BLaER1 (cell line): ENCODE data around the gene TBC1D32.
"Not testable (repeated sequence)": the region's sequence is repeated elsewhere in the genome, so short reads cannot be mapped to it uniquely, and the experiment has no call there.

ENCODE experiments used
- H3K27ac ChIP-seq: shearing (Covaris generic); formaldehyde crosslinking; 2 replicates; pipeline ENCODE4 v1.8.1; 2022
- H3K27me3 ChIP-seq: shearing (Covaris generic); formaldehyde crosslinking; 2 replicates; pipeline ENCODE4 v1.8.1; 2022
- H3K36me3 ChIP-seq: shearing (Covaris generic); formaldehyde crosslinking; 2 replicates; pipeline ENCODE4 v1.8.1; 2022
- H3K4me1 ChIP-seq: shearing (Covaris generic); formaldehyde crosslinking; 2 replicates; pipeline ENCODE4 v1.8.1; 2022
- H3K4me2 ChIP-seq: shearing (Covaris generic); formaldehyde crosslinking; 2 replicates; pipeline ENCODE4 v1.8.1; 2022
- H3K4me3 ChIP-seq: shearing (Covaris generic); formaldehyde crosslinking; 2 replicates; pipeline ENCODE4 v1.8.1; 2022
- H3K9ac ChIP-seq: shearing (Covaris generic); formaldehyde crosslinking; 2 replicates; pipeline ENCODE4 v1.8.1; 2022
- H3K9me3 ChIP-seq: shearing (Covaris generic); formaldehyde crosslinking; 2 replicates; pipeline ENCODE4 v1.8.1; 2022
- H4K20me1 ChIP-seq: shearing (Covaris generic); formaldehyde crosslinking; 2 replicates; pipeline ENCODE4 v1.8.1; 2022
- Cebpa-rat ChIP-seq: shearing (Covaris generic); IDR thresholded peaks from 2 replicates; pipeline ENCODE4 v1.8.1; 2022

TBC1D32 gene

GRCh38 chr6:121330516-121330915 lies 3.8 kb downstream of the TBC1D32 start:
- no peak for TF ChIP-seq Cebpa-rat
- no peaks in the 10 kb centered on the region for H4K20me1 ChIP-seq
- peaks cover 34% of the 10 kb centered on the region for H3K4me1 ChIP-seq
- no peaks in the 10 kb centered on the region for H3K9me3 ChIP-seq
- no peak overlapping the region for H3K27ac ChIP-seq
- no peak overlapping the region for H3K4me2 ChIP-seq
- H3K36me3 ChIP-seq = no peaks in the 10 kb centered on the region
- H3K4me3 ChIP-seq = no peak overlapping the region
- H3K27me3 ChIP-seq = no peaks in the 10 kb centered on the region
- H3K9ac ChIP-seq = no peak overlapping the region

- H3K4me2 ChIP-seq = no peak overlapping the region
- H3K4me1 ChIP-seq = no peaks in the 10 kb centered on the region
- peaks cover 19% of the 10 kb centered on the region for H3K36me3 ChIP-seq
- H4K20me1 ChIP-seq = no peaks in the 10 kb centered on the region
- H3K27ac ChIP-seq = no peak overlapping the region
- H3K27me3 ChIP-seq = no peaks in the 10 kb centered on the region
- H3K9ac ChIP-seq = no peak overlapping the region
- H3K9me3 ChIP-seq = no peaks in the 10 kb centered on the region
- H3K4me3 ChIP-seq = no peak overlapping the region
- no peak for TF ChIP-seq Cebpa-rat
Measured at GRCh38 chr6:121321282-121321681, 13.0 kb downstream of the TBC1D32 start.

- Histone ChIP-seq H3K36me3 (peaks cover 21% of the 10 kb centered on the region), H3K27me3 (no peaks in the 10 kb centered on the region), H3K27ac (no peak overlapping the region), H3K4me2 (no peak overlapping the region), H4K20me1 (no peaks in the 10 kb centered on the region), H3K9ac (no peak overlapping the region), H3K4me3 (no peak overlapping the region), H3K4me1 (no peaks in the 10 kb centered on the region), H3K9me3 (no peaks in the 10 kb centered on the region)
- no peak for TF ChIP-seq Cebpa-rat
Measured at GRCh38 chr6:121319603-121320002, 14.7 kb downstream of the TBC1D32 start.

DNA sequence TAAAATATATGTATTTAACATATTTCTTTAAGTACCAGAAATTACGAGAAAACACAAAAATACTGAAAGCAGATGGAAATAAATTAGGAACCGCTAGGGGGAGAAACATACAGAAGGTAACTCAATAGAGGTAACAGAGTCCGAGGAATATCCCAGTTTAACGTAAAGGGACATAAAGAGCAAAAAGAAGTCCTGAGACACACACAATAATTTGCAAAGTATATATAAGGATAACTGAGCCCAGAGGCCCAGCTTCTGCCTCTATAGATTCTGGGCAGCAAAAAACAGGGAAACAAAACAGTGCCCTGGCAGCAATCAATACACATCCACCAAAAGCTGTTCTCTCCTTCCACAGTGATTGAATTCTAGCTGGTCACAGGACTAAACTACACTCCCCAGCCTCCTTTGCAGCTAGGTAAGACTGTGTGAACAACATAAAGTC lies 15.1 kb downstream of the TBC1D32 start:
- no peak overlapping the region for H3K27ac ChIP-seq
- peaks cover 24% of the 10 kb centered on the region for H3K36me3 ChIP-seq
- H4K20me1 ChIP-seq = no peaks in the 10 kb centered on the region
- H3K27me3 ChIP-seq = no peaks in the 10 kb centered on the region
- H3K9me3 ChIP-seq = no peaks in the 10 kb centered on the region
- no peak for TF ChIP-seq Cebpa-rat
- H3K9ac ChIP-seq = no peak overlapping the region
- no peaks in the 10 kb centered on the region for H3K4me1 ChIP-seq
- H3K4me3 ChIP-seq = no peak overlapping the region
- H3K4me2 ChIP-seq = no peak overlapping the region

- Histone ChIP-seq H3K27ac (no peak overlapping the region), H3K4me1 (no peaks in the 10 kb centered on the region), H4K20me1 (no peaks in the 10 kb centered on the region), H3K9me3 (no peaks in the 10 kb centered on the region), H3K9ac (no peak overlapping the region), H3K4me3 (no peak overlapping the region), H3K36me3 (peaks cover 38% of the 10 kb centered on the region), H3K27me3 (no peaks in the 10 kb centered on the region), H3K4me2 (no peak overlapping the region)
- TF ChIP-seq Cebpa-rat = no peak
Measured at GRCh38 chr6:121314381-121315112, 19.7 kb downstream of the TBC1D32 start.

GRCh38 chr6:121311814-121312213 lies 22.5 kb downstream of the TBC1D32 start:
- not testable (repeated sequence) for H3K4me1 ChIP-seq

GRCh38 chr6:121310495-121310894 lies 23.8 kb downstream of the TBC1D32 start:
- Histone ChIP-seq H3K4me3 (no peak overlapping the region), H3K27ac (no peak overlapping the region), H3K27me3 (no peaks in the 10 kb centered on the region), H4K20me1 (no peaks in the 10 kb centered on the region), H3K4me1 (no peaks in the 10 kb centered on the region), H3K36me3 (peaks cover 26% of the 10 kb centered on the region), H3K9me3 (no peaks in the 10 kb centered on the region), H3K9ac (no peak overlapping the region), H3K4me2 (no peak overlapping the region)
- TF ChIP-seq Cebpa-rat = no peak

More at GRCh38 chr6:121311814-121312213, 22.5 kb downstream of the TBC1D32 start:
- peaks cover 33% of the 10 kb centered on the region for H3K36me3 ChIP-seq
- H3K27me3 ChIP-seq, H3K27ac ChIP-seq, H3K9me3 ChIP-seq, H3K4me3 ChIP-seq, H3K4me2 ChIP-seq, H3K9ac ChIP-seq, H4K20me1 ChIP-seq: not testable (repeated sequence)

DNA sequence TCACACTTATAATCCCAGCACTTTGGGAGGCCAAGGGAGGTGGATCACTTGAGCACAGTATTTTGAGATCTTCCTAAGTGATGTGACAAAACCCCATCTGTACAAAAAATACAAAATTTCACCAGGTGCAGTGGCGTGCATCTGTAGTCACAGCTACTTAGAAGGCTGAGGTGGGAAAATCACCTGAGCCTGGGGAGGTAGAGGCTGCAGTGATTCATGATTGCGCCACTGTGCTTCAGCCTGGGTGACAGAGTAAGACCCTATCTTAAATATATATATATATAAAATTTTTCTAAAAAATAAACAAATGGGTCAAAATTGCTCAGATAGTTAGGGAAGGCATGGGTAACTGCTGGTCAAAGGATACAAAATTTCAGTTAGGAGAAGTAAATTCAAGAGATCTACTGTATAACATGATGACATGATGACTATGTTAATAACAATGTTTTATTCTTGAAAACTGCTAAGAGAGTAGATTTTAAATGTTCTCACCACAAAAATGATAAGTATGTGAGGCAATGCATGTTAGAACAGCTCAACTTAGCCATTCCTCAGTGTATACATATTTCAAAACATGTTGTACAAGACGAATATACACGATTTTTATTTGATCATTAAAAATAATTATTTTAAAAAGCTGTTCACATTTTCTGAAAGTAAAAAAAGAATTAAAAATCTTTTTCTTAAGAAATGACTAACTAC lies 24.4 kb downstream of the TBC1D32 start:
- no peak overlapping the region for H3K4me3 ChIP-seq
- H3K9ac ChIP-seq = no peak overlapping the region
- no peak overlapping the region for H3K4me2 ChIP-seq
- no peak overlapping the region for H3K27ac ChIP-seq
- no peak for TF ChIP-seq Cebpa-rat
- no peaks in the 10 kb centered on the region for H4K20me1 ChIP-seq
- H3K9me3 ChIP-seq = no peaks in the 10 kb centered on the region
- peaks cover 26% of the 10 kb centered on the region for H3K36me3 ChIP-seq
- H3K27me3 ChIP-seq = no peaks in the 10 kb centered on the region
- no peaks in the 10 kb centered on the region for H3K4me1 ChIP-seq

- Histone ChIP-seq H4K20me1 (no peaks in the 10 kb centered on the region), H3K27ac (no peak overlapping the region), H3K36me3 (0 out of 2 replicates have a peak, but pooled peaks cover 3% of the 10 kb centered on the region), H3K4me2 (no peak overlapping the region), H3K9me3 (peaks cover 4% of the 10 kb centered on the region; the same call in 1 of the 2 replicates), H3K27me3 (no peaks in the 10 kb centered on the region), H3K4me1 (no peaks in the 10 kb centered on the region), H3K4me3 (no peak overlapping the region), H3K9ac (no peak overlapping the region)
- no peak for TF ChIP-seq Cebpa-rat
Measured at GRCh38 chr6:121305957-121306607, 28.2 kb downstream of the TBC1D32 start.

GRCh38 chr6:121302882-121303281 lies 31.4 kb downstream of the TBC1D32 start:
- H4K20me1 ChIP-seq = no peaks in the 10 kb centered on the region
- peaks cover 4% of the 10 kb centered on the region; the same call in 1 of the 2 replicates for H3K9me3 ChIP-seq
- H3K4me2 ChIP-seq = no peak overlapping the region
- TF ChIP-seq Cebpa-rat = no peak
- H3K27ac ChIP-seq = no peak overlapping the region
- H3K4me1 ChIP-seq = no peaks in the 10 kb centered on the region
- 0 out of 2 replicates have a peak, but pooled peaks cover 4% of the 10 kb centered on the region for H3K36me3 ChIP-seq
- no peak overlapping the region for H3K4me3 ChIP-seq
- H3K27me3 ChIP-seq = no peaks in the 10 kb centered on the region
- no peak overlapping the region for H3K9ac ChIP-seq

GRCh38 chr6:121301156-121301555 lies 33.1 kb downstream of the TBC1D32 start:
- H3K9me3 ChIP-seq, H3K36me3 ChIP-seq, H3K4me2 ChIP-seq, H3K9ac ChIP-seq, H4K20me1 ChIP-seq, H3K4me1 ChIP-seq, H3K27ac ChIP-seq, H3K4me3 ChIP-seq, H3K27me3 ChIP-seq: not testable (repeated sequence)
